MCF 10A (cell line): ENCODE results near the gene ACOXL. TPM values are rescaled to one million over a fixed set of nuclear protein-coding genes. Genes with fewer than 3 reads are reported as not detected.

Source experiments
- BruUV-seq: library from RNA; stranded (reverse); fragments of 400-500 nt; replicated peaks from 2 replicates; lab custom pipeline; 2021; lab: Mats Ljungman, UMichigan
- CTCF ChIA-PET: fragments of 300-600 bp; sonication (Branson Sonifier 250); formaldehyde crosslinking; extraction: SDS; loops from one replicate; lab custom pipeline; 2021; ENCODE audit warnings: antibody characterized with exemption, inconsistent platforms; lab: Yijun Ruan, JAX
- POLR2A ChIA-PET: fragments of 300-600, 350-650 bp; sonication (Branson Sonifier 250); formaldehyde crosslinking; extraction: SDS; loops from one replicate; lab custom pipeline; 2020; ENCODE audit warnings: antibody characterized with exemption, inconsistent platforms; lab: Yijun Ruan, JAX
- DNase-seq: peaks from one replicate; pipeline ENCODE4 v3.0.0-alpha.2; 2018; ENCODE audit not compliant: unreplicated experiment
- H3K27ac Mint-ChIP-seq: one replicate; pipeline ENCODE4 v1.8.0; 2022; ENCODE audit warnings: mild to moderate bottlenecking, low read depth, mixed read lengths; ENCODE audit not compliant: unreplicated experiment
- H3K27me3 Mint-ChIP-seq: one replicate; pipeline ENCODE4 v1.8.0; 2022; ENCODE audit warnings: mixed read lengths; ENCODE audit not compliant: insufficient read depth, unreplicated experiment
- H3K36me3 Mint-ChIP-seq: one replicate; pipeline ENCODE4 v1.8.0; 2022; ENCODE audit warnings: mild to moderate bottlenecking, moderate library complexity, mixed read lengths; ENCODE audit not compliant: insufficient read depth, unreplicated experiment
- H3K4me1 Mint-ChIP-seq: one replicate; pipeline ENCODE4 v1.8.0; 2022; ENCODE audit warnings: mixed read lengths; ENCODE audit not compliant: insufficient read depth, unreplicated experiment
- H3K4me3 Mint-ChIP-seq: one replicate; pipeline ENCODE4 v1.8.0; 2022; ENCODE audit warnings: mild to moderate bottlenecking, moderate library complexity, mixed read lengths; ENCODE audit not compliant: unreplicated experiment
- H3K9me3 Mint-ChIP-seq: one replicate; pipeline ENCODE4 v1.8.0; 2022; ENCODE audit warnings: mixed read lengths; ENCODE audit not compliant: unreplicated experiment
- intact Hi-C: fragments of 100-400 bp; cut with micrococcal nuclease; formaldehyde crosslinking; loops from 2 replicates; pipeline ENCODE4 v1.14.1; 2022
- total RNA-seq: library from RNA; stranded (reverse); gene quantifications from 2 replicates; pipeline ENCODE4 v1.2.3, GENCODE V29; 2022
- TF ChIP-seq, protein P1 (sequence below): fragments of 200-600 bp; IDR thresholded peaks from one replicate; pipeline ENCODE4 v1.8.0; 2022; ENCODE audit warnings: antibody characterized with exemption, mild to moderate bottlenecking; ENCODE audit not compliant: unreplicated experiment

The ACOXL gene
- total RNA-seq, 1 experiment from 2014 or later: not detected

DNA sequence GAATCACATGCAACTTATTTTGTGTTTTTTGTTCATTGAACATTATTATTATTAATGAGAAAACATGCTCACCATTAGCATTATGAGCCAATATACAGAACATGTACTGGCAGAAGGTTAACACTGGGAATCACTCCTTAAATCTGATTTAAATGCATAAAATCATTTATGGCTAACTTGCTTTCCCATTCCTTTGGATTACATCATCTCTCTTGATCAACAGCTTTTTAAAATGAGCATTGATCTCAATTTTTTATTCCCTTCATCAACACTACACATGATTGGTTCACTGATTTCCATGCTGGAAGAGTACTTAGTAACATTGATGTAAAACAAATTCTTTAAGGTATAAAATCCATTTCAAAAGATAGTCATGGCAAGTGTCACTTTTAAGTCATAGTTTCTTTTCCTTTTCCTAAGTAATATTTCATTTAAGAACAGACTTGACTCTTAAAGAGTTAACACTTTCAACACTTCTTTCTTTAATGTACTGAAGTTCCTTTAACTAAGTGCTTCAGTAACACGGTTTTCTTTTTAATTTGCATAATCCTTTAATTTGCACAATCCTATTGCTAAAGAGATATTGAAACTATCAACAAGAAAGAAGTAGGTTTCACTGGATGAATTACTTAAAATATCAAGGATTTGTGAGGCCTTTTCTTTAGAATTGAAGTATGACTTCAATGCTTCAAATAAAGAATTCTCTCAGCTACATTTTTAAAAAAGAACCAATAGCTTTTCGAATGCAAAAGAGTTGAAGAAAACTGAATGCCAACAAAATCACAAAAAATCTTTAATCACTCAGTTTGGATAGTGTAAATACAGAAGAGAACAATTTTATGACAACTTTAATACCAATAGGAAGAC, 29.6 kb upstream of the ACOXL start:
- ChIA-PET POLR2A (interaction anchor here (0.7 to 1.8 kb wide), 2 partner anchors 16 to 40 kb away, joined by 3 to 4 read pairs; no protein-coding TSS in a partner anchor), CTCF (interaction anchor here (0.6 kb wide), 1 partner anchor 432 kb away, joined by 3 read pairs; no protein-coding TSS in a partner anchor)
- no TSS peak for BruUV-seq
- peaks cover 55% of the 10 kb centered on the region for H3K27me3 Mint-ChIP-seq
- no peaks in the 10 kb centered on the region for H3K36me3 Mint-ChIP-seq
- H3K4me1 Mint-ChIP-seq: no peaks in the 10 kb centered on the region
- no peak for DNase-seq
- H3K9me3 Mint-ChIP-seq: no peaks in the 10 kb centered on the region
- TF ChIP-seq, protein P1, sequence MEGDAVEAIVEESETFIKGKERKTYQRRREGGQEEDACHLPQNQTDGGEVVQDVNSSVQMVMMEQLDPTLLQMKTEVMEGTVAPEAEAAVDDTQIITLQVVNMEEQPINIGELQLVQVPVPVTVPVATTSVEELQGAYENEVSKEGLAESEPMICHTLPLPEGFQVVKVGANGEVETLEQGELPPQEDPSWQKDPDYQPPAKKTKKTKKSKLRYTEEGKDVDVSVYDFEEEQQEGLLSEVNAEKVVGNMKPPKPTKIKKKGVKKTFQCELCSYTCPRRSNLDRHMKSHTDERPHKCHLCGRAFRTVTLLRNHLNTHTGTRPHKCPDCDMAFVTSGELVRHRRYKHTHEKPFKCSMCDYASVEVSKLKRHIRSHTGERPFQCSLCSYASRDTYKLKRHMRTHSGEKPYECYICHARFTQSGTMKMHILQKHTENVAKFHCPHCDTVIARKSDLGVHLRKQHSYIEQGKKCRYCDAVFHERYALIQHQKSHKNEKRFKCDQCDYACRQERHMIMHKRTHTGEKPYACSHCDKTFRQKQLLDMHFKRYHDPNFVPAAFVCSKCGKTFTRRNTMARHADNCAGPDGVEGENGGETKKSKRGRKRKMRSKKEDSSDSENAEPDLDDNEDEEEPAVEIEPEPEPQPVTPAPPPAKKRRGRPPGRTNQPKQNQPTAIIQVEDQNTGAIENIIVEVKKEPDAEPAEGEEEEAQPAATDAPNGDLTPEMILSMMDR: no peak
- intact Hi-C loops: no loop called here
- no peak overlapping the region for H3K27ac Mint-ChIP-seq
- H3K4me3 Mint-ChIP-seq: no peak overlapping the region

GRCh38 chr2:110707386-110707965, 24.9 kb upstream of the ACOXL start:
- Mint-ChIP-seq H3K4me1 (no peaks in the 10 kb centered on the region), H3K27me3 (peaks cover 86% of the 10 kb centered on the region), H3K9me3 (no peaks in the 10 kb centered on the region), H3K27ac (no peak overlapping the region), H3K36me3 (no peaks in the 10 kb centered on the region), H3K4me3 (no peak overlapping the region)
- DNase-seq: no peak
- CTCF ChIA-PET: no interaction called here
- POLR2A ChIA-PET: no interaction called here
- BruUV-seq: no TSS peak
- TF ChIP-seq, protein P1: no peak
- intact Hi-C loops: no loop called here

DNA sequence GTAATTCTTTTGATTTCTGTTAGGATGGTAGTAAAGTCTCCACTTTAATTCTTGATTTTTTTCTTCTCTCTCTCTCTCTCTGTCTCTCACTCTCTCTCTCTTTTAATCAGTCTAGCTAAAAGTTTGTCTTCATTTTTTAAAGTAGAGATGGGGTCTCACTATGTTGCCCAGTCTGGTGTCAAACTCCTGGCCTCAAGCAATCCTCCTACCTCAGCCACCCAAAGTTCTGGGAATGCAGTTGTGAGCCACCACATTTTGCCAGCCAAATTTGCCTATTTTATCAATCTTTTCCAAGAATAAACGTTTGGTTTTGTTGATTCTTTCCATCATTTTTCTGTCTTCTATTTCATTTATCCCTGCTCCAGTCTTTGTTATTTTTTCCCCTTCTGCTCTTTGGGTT, 23.9 kb upstream of the ACOXL start:
- Mint-ChIP-seq H3K27me3 (peaks cover 82% of the 10 kb centered on the region), H3K4me3 (no peak overlapping the region), H3K9me3 (no peaks in the 10 kb centered on the region), H3K36me3 (no peaks in the 10 kb centered on the region), H3K4me1 (no peaks in the 10 kb centered on the region), H3K27ac (no peak overlapping the region)
- TF ChIP-seq, protein P1: no peak
- no TSS peak for BruUV-seq
- no peak for DNase-seq
- intact Hi-C loops: no loop called here
- ChIA-PET CTCF (no interaction called here), POLR2A (no interaction called here)

- ChIA-PET POLR2A (no interaction called here), CTCF (interaction anchor here (0.5 to 0.6 kb wide), 2 partner anchors 51 to 71 kb away, joined by 3 read pairs; no protein-coding TSS in a partner anchor)
- DNase-seq: no peak
- H3K9me3 Mint-ChIP-seq: no peaks in the 10 kb centered on the region
- peaks cover 10% of the 10 kb centered on the region for H3K4me1 Mint-ChIP-seq
- H3K27ac Mint-ChIP-seq: no peak overlapping the region
- no peak overlapping the region for H3K4me3 Mint-ChIP-seq
- intact Hi-C loops: no loop called here
- H3K36me3 Mint-ChIP-seq: no peaks in the 10 kb centered on the region
- no TSS peak for BruUV-seq
- peaks cover 56% of the 10 kb centered on the region for H3K27me3 Mint-ChIP-seq
- TF ChIP-seq, protein P1: no peak
These were observed 19.6 kb upstream of the ACOXL start for GRCh38 chr2:110712737-110713136.
